ENCODE measurements around the gene MTRR.

The MTRR gene

GRCh38 chr5:7827610-7828009, 41.3 kb upstream of the MTRR start:
- H3K4me1 ChIP-seq (ENCODE audit: control insufficient read depth, insufficient read depth, low read length): no peaks in the 10 kb centered on the region
- H3K4me3 ChIP-seq (ENCODE audit: low read depth, low read length): no peak overlapping the region
- ChIA-PET POLR2A (no interaction called here), CTCF (interaction anchor here (0.8 to 2.8 kb wide), 3 partner anchors 11 to 29 kb away, joined by 3 to 22 read pairs (median 5); no protein-coding TSS in a partner anchor)
- TF ChIP-seq EGR2 (tag by site-specific recombination; IDR thresholded peaks at IDR 0.05; ENCODE audit: low read depth) (no peak), ZSCAN5A (tag by site-specific recombination; IDR thresholded peaks at IDR 0.05) (no peak)
- H3K9me3 ChIP-seq (ENCODE audit: control insufficient read depth, insufficient read depth, low read depth, low read length): no peaks in the 10 kb centered on the region
- H3K27ac ChIP-seq (ENCODE audit: extremely low read depth, low read depth, low read length): no peak overlapping the region
- no peaks in the 10 kb centered on the region for H3K36me3 ChIP-seq (ENCODE audit: control insufficient read depth in 2 of 2, insufficient read depth in 1 of 2, low read length in 2 of 2)

- ChIA-PET CTCF (interaction anchor here (1.8 to 2.8 kb wide), 2 partner anchors 12 to 28 kb away, joined by 5 to 22 read pairs; no protein-coding TSS in a partner anchor), POLR2A (no interaction called here)
- Histone ChIP-seq H3K4me3 (ENCODE audit: low read depth, low read length) (no peak overlapping the region), H3K9me3 (ENCODE audit: control insufficient read depth, insufficient read depth, low read depth, low read length) (no peaks in the 10 kb centered on the region), H3K4me1 (ENCODE audit: control insufficient read depth, insufficient read depth, low read length) (no peaks in the 10 kb centered on the region), H3K36me3 (ENCODE audit: control insufficient read depth in 2 of 2, insufficient read depth in 1 of 2, low read length in 2 of 2) (no peaks in the 10 kb centered on the region), H3K27ac (ENCODE audit: extremely low read depth, low read depth, low read length) (no peak overlapping the region)
- no peak for TF ChIP-seq ZNF843 (tag by site-specific recombination; IDR thresholded peaks at IDR 0.05)
- no peak for TF ChIP-seq ZNF239 (tag by site-specific recombination; IDR thresholded peaks at IDR 0.05)
- TF ChIP-seq ZNF155 (tag by site-specific recombination; IDR thresholded peaks at IDR 0.05): no peak
- no peak for TF ChIP-seq ZNF776 (tag by site-specific recombination; IDR thresholded peaks at IDR 0.05; ENCODE audit: borderline replicate concordance)
- no peak for TF ChIP-seq ZNF362 (tag by site-specific recombination; IDR thresholded peaks at IDR 0.05)
- no peak for TF ChIP-seq ZNF837 (tag by site-specific recombination; IDR thresholded peaks at IDR 0.05)
- no peak for TF ChIP-seq ZNF677 (tag by site-specific recombination; IDR thresholded peaks at IDR 0.05)
- TF ChIP-seq ZNF433 (tag by site-specific recombination; IDR thresholded peaks at IDR 0.05; ENCODE audit: low read depth): no peak
- no peak for TF ChIP-seq ZNF16 (tag by site-specific recombination; IDR thresholded peaks at IDR 0.05; ENCODE audit: low read depth)
- TF ChIP-seq KLF7 (tag by site-specific recombination; IDR thresholded peaks at IDR 0.05; ENCODE audit: borderline replicate concordance): no peak
- TF ChIP-seq ZNF335 (tag by site-specific recombination; conservative IDR thresholded peaks at IDR 0.05): no peak
- no peak for TF ChIP-seq ZNF707 (tag by site-specific recombination; IDR thresholded peaks at IDR 0.05)
- no peak for TF ChIP-seq KLF17 (tag by site-specific recombination; IDR thresholded peaks at IDR 0.05)
- no peak for TF ChIP-seq ZNF777 (tag by site-specific recombination; IDR thresholded peaks at IDR 0.05; ENCODE audit: borderline replicate concordance)
- no peak for TF ChIP-seq ZBTB6 (tag by site-specific recombination; IDR thresholded peaks at IDR 0.05)
- TF ChIP-seq KLF16 (tag by site-specific recombination; IDR thresholded peaks at IDR 0.05): no peak
- no peak for TF ChIP-seq REST (tag by site-specific recombination; IDR thresholded peaks at IDR 0.05)
- TF ChIP-seq SP3 (tag by site-specific recombination; IDR thresholded peaks at IDR 0.05): no peak
- TF ChIP-seq ZNF2 (tag by site-specific recombination; IDR thresholded peaks at IDR 0.05): no peak
- TF ChIP-seq ZNF394 (tag by site-specific recombination; IDR thresholded peaks at IDR 0.05; ENCODE audit: borderline replicate concordance): no peak
Observed at GRCh38 chr5:7828269-7828668, 40.7 kb upstream of the MTRR start.

All from HEK293 (cell line).